A673 (cell line): ENCODE results near the gene TGFA. TPM values are rescaled to one million over a fixed set of nuclear protein-coding genes. Genes with fewer than 3 reads are reported as not detected.

Experiments
- BruUV-seq: library from RNA; stranded (reverse); fragments of 400-500 nt; replicated peaks from 2 replicates; lab custom pipeline; 2021; lab: Mats Ljungman, UMichigan
- CTCF ChIA-PET: fragments of 300-600 bp; sonication (Branson Sonifier 250); formaldehyde crosslinking; loops from one replicate; lab custom pipeline; 2022; ENCODE audit warnings: antibody characterized with exemption; lab: Charles Lee
- POLR2A ChIA-PET: fragments of 300-600 bp; sonication (Branson Sonifier 250); formaldehyde crosslinking; loops from one replicate; lab custom pipeline; 2022; ENCODE audit warnings: antibody characterized with exemption; ENCODE audit not compliant: low non-redundant PET; lab: Charles Lee
- DNase-seq: peaks from one replicate; pipeline ENCODE4 v3.0.0-alpha.2; 2015; ENCODE audit warnings: low spot score
- H3K27ac ChIP-seq: fragments of 200-600 bp; sonication (generic); 2 replicates; pipeline ENCODE4 v1.5.1; 2016; ENCODE audit warnings: mixed run types, low read depth, mild to moderate bottlenecking, mixed read lengths, antibody characterized with exemption, low read length; ENCODE audit not compliant: poor library complexity, severe bottlenecking
- H3K27me3 ChIP-seq: fragments of 200-600 bp; sonication (generic); replicated peaks from 2 replicates; pipeline ENCODE4 v1.6.1; 2017; ENCODE audit warnings: mixed run types, low read depth, mild to moderate bottlenecking, mixed read lengths, antibody characterized with exemption, low read length; ENCODE audit not compliant: insufficient read depth, poor library complexity
- H3K36me3 ChIP-seq: fragments of 200-600 bp; sonication (generic); 2 replicates; pipeline ENCODE4 v1.6.1; 2016; ENCODE audit warnings: mixed run types, mild to moderate bottlenecking, mixed read lengths, antibody characterized with exemption, low read length; ENCODE audit not compliant: insufficient read depth, poor library complexity, severe bottlenecking
- H3K4me1 ChIP-seq: fragments of 200-600 bp; sonication (generic); 2 replicates; pipeline ENCODE4 v1.6.1; 2017; ENCODE audit warnings: mixed run types, mild to moderate bottlenecking, mixed read lengths, antibody characterized with exemption, low read length; ENCODE audit not compliant: insufficient read depth, poor library complexity, severe bottlenecking
- H3K4me3 ChIP-seq: fragments of 200-600 bp; sonication (generic); 2 replicates; pipeline ENCODE4 v1.5.1; 2016; ENCODE audit warnings: low read depth, mixed run types, mild to moderate bottlenecking, mixed read lengths, low read length; ENCODE audit not compliant: poor library complexity, severe bottlenecking
- H3K9me3 ChIP-seq: fragments of 200-600 bp; sonication (generic); 2 replicates; pipeline ENCODE4 v1.6.1; 2016; ENCODE audit warnings: mixed run types, low read depth, mild to moderate bottlenecking, mixed read lengths, antibody characterized with exemption, low read length; ENCODE audit not compliant: poor library complexity, severe bottlenecking
- EZH2 ChIP-seq: fragments of 200-600 bp; sonication (generic); IDR thresholded peaks from 2 replicates; pipeline ENCODE4 v1.6.1; 2017; ENCODE audit warnings: borderline replicate concordance, low read depth, mild to moderate bottlenecking, mixed read lengths, antibody characterized with exemption, low read length; ENCODE audit not compliant: poor library complexity, severe bottlenecking
- intact Hi-C: fragments of 100-400 bp; cut with micrococcal nuclease; formaldehyde crosslinking; loops from one replicate; pipeline ENCODE4 v1.10.0; 2022; ENCODE audit not compliant: unreplicated experiment
- total RNA-seq: library from RNA; stranded (reverse); gene quantifications from 2 replicates; pipeline ENCODE4 v1.2.3, GENCODE V29; 2021
- TF ChIP-seq, protein P1 (sequence below): fragments of 300-800, 200-600 bp; sonication (generic); conservative IDR thresholded peaks from 2 replicates; pipeline ENCODE4 v1.5.1; 2017; ENCODE audit warnings: low read depth, mild to moderate bottlenecking, antibody characterized with exemption, low read length, moderate library complexity, mixed read lengths

TGFA gene
- total RNA-seq, 1 experiment from 2014 or later = 0.13 TPM

DNA sequence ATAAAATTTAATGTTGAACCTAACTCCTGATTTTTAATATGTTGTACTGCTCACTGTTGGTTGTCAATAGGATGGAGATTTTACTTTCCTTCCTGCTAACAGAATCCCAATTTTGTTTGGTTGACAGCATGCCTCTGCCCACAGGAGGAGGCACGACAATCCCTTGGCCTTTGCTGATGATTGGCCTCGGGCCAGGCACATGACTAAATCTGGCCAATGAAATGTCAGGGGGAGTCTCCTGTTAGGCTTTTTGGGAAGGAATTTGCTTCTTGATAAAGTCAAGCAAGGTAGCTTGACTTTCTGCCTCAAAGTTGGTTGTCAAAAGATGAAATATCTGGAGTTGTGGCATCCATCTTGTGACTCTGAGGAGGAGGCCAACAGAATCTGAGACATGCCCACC, 6.8 kb upstream of the TGFA start:
- CTCF ChIA-PET = no interaction called here
- POLR2A ChIA-PET = no interaction called here

DNA sequence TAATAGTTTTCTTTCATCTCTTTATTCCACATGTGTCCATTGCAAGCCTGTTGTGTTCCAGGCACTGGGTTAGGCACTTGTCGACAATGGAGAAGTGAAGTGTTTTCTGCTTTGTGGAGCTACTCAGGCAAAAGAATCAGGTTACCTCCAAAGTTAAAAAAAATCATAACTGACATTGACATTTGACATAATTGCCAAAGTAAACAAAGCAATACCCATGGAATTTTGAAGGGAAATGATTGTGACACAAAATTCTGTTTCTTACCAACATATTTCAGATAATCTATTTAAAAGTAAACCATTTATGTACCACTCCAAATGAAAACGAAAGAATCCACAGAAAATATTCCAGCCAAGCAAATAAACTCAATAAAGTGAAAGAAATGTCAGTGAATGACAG, 6.4 kb upstream of the TGFA start:
- CTCF ChIA-PET = no interaction called here
- no TSS peak for BruUV-seq
- POLR2A ChIA-PET = no interaction called here
- Histone ChIP-seq H3K4me1 (no peaks in the 10 kb centered on the region), H3K36me3 (no peaks in the 10 kb centered on the region), H3K4me3 (no peak overlapping the region), H3K9me3 (no peaks in the 10 kb centered on the region), H3K27ac (no peak overlapping the region), H3K27me3 (peaks cover 10% of the 10 kb centered on the region)
- no peak for DNase-seq
- intact Hi-C loops = no loop called here
- no peak for TF ChIP-seq EZH2
- TF ChIP-seq, protein P1, sequence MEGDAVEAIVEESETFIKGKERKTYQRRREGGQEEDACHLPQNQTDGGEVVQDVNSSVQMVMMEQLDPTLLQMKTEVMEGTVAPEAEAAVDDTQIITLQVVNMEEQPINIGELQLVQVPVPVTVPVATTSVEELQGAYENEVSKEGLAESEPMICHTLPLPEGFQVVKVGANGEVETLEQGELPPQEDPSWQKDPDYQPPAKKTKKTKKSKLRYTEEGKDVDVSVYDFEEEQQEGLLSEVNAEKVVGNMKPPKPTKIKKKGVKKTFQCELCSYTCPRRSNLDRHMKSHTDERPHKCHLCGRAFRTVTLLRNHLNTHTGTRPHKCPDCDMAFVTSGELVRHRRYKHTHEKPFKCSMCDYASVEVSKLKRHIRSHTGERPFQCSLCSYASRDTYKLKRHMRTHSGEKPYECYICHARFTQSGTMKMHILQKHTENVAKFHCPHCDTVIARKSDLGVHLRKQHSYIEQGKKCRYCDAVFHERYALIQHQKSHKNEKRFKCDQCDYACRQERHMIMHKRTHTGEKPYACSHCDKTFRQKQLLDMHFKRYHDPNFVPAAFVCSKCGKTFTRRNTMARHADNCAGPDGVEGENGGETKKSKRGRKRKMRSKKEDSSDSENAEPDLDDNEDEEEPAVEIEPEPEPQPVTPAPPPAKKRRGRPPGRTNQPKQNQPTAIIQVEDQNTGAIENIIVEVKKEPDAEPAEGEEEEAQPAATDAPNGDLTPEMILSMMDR = no peak

More for the DNA sequence above, 6.8 kb upstream of the TGFA start:
- H3K4me1 ChIP-seq = no peaks in the 10 kb centered on the region
- H3K36me3 ChIP-seq = no peaks in the 10 kb centered on the region
- H3K27me3 ChIP-seq = peaks cover 7% of the 10 kb centered on the region
- no peak overlapping the region for H3K4me3 ChIP-seq
- TF ChIP-seq EZH2 = no peak
- TF ChIP-seq, protein P1 = no peak
- peak; percentile 16 for DNase-seq
- no peaks in the 10 kb centered on the region for H3K9me3 ChIP-seq
- intact Hi-C loops = no loop called here
- no TSS peak for BruUV-seq
- no peak overlapping the region for H3K27ac ChIP-seq

DNA sequence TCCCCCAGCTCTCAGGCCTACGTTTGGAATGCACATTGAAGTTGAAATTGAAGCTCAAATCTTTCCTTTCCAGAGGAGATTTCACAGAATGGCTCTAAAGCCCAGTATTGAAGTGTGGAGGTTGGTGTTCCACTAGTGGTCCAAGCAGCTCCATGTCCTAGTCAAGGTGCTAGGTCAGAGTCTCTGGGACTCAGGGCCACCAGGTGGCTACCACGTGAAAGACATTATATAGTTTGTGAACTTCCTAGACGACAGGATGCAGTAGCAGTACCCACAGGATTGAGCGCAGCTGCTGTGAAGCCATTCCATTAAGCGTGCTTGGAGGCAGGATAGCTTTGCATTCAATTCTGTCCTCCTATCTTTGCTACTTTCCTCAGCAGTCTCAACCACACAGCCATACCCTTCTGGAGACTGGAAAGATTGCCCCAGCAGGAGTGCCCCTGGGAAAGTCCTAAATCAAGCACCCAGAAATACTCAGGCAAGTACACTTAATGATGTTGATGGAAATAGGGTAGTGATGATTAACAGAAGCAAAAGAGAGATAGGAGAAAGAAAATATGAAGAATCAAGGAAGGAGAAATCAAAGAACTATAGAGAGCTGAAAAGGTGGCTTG, 4.7 kb upstream of the TGFA start:
- CTCF ChIA-PET = no interaction called here
- Histone ChIP-seq H3K27ac (no peak overlapping the region), H3K9me3 (no peaks in the 10 kb centered on the region), H3K4me3 (no peak overlapping the region), H3K4me1 (peaks cover 4% of the 10 kb centered on the region), H3K27me3 (peaks cover 26% of the 10 kb centered on the region), H3K36me3 (no peaks in the 10 kb centered on the region)
- intact Hi-C loops = no loop called here
- POLR2A ChIA-PET = no interaction called here
- no peak for DNase-seq
- TF ChIP-seq, protein P1 = no peak
- no peak for TF ChIP-seq EZH2
- no TSS peak for BruUV-seq
